OCI-M2 (cell line): ENCODE measurements around the gene NCBP1.
"Not testable (repeated sequence)": the region's sequence is repeated elsewhere in the genome, so short reads cannot be mapped to it uniquely, and the experiment has no call there.

Experiments used
- DNase-seq: peaks from one replicate; lab custom pipeline; 2025; ENCODE audit not compliant: unreplicated experiment; lab: John Stamatoyannopoulos, UW

The NCBP1 gene

DNA sequence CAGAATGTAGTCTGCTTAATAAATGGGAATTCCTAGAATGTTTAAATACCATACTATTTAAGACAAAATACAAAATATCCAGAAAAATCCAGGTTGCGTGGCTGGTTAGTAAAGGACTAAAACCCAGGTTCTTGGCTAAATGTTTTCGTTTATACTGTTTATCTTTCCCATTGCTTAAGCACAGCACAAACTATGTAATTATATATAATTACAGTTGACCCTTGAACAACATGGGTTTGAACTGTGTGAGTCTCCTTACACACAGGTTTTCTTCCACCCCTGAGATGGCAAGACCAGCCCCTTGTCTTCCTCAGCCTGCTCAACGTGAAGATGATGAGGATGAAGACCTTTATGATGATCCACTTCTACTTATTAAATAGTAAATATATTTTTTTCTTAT is 38.8 kb downstream of the NCBP1 start:
- no peak for DNase-seq

DNA sequence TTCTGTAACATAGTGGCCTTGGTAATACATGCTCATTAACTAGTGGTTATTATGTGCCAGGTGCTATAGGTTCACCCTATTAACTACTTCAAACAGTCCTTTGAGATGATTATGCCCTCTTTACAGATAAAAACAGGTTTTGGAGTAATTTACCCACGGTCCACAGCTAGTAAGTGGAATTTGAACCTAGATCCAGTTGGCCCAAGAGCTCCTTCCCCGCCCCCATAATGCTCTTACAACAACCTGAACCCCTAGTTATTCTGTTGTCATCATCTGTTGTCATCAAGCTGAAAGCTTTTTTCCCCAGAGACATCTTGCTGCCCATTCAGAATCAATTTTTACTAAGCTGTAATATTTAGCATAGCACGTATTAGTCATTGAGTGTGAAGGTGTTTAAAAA is 40.3 kb downstream of the NCBP1 start:
- no peak for DNase-seq

DNA sequence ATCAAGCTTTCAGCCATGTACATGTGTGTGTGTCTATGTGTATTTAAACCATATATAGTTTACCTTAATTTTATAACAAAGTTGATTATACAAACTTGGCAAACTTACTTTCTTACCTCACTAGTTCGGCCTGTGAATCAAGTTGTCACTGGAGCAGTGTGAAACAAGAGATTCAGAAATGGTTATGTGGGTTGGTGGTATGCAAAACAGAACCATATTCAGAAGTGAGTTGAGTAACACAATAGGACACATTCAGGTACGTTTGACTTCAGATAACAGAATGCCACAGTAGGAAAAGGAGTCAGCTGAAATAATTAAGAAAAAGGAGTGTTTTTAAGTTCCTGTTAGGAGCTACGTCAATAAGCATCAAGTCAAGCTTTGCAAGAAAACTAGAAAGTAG is 42.0 kb downstream of the NCBP1 start:
- DNase-seq = no peak

DNA sequence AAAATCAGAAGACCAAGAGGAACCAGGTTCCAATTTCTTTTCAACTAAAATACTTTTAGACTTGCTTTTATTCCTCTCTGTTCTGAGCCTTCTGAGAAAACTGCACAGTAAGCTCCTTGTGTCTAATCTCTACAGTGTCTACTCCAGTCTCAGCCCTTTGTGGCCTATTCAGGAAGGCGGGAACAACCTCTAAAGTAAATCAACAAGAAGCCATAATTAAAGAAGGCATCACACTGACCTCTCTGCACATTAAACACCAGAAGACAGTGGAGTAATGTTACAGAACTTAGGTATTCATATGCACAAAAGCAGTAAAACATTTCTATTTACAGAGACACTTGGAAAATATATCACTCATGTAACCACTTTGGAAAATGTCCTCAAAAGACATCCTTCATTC is 48.6 kb downstream of the NCBP1 start:
- no peak for DNase-seq

DNA sequence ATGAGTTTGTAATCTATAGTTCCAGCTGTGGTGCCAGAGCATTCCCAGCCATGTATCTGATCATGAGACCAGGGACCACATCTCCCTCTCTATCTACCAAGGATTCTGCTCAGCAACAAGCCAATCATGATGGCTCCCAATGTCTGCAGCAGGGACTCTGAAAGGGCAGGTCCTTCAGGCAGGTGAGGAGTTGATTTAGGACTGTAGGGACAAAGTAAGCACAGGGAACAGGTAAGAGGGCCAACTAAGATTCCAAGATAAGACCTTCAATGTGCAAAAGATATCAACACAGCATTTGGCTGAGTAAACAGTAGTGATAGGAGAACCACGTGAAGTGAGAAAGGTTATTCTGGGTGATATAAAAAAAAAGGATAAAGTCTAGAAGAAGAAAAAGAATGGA is 55.0 kb downstream of the NCBP1 start:
- DNase-seq = no peak

DNA sequence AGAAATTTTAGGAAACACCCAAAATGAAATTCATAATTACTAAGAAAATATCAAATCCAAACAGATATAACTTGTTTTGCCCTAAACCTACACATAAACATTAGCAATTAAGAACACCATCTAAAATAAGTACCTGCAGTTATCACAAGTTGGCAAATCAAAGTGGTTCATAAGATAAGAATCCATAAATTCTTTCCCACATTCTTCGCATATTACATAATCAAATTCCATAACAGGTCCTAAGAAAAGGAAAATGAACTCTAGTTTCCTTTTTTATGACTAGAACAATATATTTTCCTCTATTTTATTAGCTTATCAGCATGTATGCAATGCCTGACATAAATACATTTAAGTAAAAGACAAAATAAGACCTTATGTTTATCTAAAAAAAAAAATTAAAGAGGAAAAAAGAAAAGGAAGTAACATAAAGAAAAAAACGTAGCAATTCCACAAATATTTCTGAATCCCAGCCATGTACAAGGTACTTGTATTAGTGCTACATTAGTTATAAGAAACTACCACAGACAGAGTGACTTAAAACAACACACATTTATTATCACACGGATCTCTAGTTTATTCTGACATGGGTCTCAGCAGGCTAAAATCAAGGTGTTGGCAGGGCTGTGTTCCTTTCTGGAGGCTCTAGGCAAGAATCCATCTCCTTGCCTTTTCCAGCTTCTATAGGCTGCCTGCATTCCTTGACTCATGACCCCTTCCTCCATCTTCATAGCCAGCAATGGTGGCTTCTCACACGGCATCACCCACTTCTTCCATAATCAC is 56.0 kb downstream of the NCBP1 start:
- DNase-seq = no peak

DNA sequence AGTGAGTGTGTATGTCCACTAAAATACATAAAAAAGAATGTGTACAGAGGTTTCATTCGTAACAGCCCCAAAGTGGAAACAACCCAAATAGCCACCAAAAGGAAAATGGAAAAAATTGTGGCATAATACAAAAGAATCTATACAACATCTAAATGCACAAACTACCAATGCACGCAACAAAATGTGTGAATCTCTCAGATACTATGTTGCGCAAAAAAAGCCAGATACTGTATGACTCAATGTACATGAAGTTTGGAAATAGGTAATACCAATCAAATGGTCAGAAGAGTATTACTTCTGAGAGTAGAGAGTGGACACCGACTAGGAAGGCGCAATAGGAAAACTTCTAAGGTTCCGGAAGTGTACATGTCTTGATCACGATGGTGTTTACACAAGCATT is 61.1 kb downstream of the NCBP1 start:
- DNase-seq = no peak

DNA sequence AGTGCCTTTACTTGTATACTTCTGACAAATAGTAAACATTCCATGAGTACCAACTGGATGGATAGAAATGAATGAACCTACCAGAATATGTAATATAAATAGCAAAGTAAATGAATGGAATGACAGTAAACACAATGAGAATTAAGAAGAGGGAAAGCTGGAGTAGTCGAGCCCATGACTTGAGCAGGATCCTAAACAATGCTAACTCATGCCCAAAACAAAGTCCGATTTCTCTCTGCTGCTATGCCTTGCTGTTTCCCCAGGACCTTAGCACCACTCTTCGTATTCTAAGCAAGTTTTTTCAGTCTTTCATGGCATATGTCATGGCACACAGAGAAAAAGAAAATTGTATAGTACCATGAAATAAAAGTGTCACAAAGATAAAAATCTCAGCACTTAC is 61.8 kb downstream of the NCBP1 start:
- DNase-seq = no peak

DNA sequence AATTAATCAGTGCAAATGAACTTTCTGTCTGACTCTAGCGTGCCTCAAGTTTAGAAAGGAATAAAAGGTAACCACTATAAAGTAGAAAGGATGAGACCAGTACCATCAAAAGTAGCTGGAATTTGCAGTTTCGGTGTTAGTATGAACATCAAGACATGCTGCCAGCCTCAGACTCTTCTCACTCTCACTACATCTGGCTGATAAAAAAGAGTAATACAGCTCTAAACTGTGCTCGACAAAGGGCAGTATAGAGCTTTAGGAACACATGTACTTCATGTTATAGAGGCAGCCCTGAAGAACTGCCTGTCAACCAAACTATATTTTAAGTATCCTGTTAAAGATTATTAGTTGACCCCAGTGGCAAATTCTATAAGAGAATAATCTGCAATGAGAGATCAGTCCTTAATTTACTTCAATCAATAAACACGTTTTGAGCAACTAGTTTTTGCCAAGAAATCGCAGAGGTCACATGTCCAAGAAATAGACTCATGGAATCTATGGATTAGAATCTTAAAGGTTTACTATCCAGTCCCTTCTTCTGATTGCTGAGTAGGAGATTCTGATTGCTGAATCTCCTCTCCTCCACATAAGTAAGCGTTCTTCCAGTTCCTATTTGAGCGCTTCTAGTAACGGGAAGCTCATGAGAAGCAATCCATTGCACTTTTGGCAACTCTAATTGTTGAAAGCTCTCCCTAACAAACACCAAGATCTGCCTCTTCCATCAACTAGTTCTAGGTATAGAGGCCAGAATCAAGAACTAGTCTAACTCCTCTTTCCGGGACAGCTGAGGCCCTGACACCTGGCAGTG is 62.6 kb downstream of the NCBP1 start:
- no peak for DNase-seq

DNA sequence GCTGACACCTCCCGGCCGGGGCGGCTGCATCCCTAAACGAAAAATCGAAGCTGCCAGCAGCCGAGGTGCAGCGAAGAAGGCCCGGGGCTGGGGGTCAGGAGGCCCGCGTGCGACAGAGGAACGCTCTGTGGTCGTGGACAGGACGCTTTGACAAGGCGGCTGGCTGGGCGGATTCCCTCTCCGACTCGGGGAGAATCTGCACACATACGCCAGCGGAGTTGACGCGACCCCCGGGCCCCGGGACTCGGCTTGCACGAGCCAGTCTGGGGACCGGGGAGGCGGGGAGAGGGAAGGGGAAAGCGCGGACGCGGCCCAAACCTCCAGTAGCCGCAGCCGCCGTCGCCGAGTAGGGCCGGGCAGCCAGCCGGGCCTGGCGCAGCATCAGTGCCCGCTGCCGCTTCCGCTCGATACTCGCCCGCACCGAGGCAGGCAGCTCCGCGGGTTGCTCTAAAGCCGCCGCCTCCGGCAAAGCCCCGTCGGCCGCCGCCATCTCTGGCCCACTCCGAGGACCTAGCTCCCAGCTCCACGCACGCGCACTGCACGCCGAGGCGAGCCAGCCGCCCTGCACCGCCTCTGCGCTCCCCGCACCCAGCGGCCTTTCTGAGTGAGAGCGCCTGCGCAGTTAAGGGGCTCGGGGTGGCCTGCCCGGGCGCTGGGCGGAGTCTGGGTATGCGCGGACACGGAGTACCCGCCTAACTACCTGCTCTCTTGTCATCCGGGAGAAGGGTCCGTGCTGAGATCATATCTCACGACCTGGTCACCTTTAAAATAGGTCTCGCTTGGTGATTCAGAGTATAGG is 63.4 kb downstream of the NCBP1 start, which contains the start of gene XPA:
Gene XPA, minus strand, starts transcription at position 538 of the 799 bp plus-strand sequence. Its CDS starts 48 bp downstream, at position 490.
- DNase-seq = peak; percentile 74

DNA sequence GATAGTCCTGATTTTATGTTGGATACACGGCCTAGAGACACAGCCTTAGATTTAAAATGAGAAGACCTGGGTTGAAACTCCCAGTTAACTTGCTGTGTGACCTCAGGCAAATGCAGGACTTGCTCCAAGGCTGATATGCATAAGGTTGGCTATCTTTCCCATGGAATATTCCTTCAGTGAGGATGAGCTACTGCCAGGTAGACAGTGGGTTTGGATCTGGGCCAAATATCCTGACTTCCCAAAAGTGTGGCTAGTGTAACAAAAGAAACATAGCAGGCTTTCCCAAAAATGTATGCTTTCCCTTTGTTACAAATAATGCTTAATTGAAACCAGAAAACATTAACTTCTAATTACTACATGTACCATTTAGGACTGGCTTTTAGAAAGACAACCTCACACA is 64.2 kb downstream of the NCBP1 start:
- DNase-seq = no peak

DNA sequence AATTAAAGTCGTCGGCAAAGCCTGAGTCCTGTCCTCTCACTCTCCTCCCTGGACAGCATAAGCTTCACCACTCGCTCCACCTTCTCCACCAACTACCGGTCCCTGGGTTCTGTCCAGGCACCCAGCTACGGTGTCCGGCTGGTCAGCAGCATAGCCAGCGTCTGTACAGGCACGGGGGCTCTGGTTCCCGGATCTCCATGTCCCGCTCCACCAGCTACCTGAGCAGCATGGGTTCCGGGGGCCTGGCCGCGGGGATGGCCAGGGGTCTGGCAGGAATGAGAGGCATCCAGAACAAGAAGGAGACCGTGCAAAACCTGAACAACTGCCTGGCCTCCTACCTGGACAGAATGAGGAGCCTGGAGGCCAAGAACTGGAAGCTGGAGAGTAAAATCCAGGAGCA is 65.2 kb downstream of the NCBP1 start:
- DNase-seq = no peak

DNA sequence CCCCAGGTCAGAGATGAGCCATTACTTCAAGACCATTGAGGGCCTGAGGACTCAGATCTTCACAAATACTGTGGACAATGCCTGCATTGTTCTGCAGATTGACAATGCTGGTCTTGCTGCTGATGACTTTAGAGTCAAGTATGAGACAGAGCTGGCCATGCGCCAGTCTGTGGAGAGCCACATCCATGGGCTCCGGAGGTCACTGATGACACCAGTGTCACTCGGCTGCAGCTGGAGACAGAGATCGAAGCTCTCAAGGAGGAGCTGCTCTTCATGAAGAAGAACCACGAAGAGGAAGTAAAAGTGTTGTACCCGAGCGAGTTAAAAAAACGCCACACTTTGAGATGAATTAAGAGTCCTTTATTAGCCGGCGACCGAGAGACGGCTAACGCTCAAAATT is 65.7 kb downstream of the NCBP1 start:
- not testable (repeated sequence) for DNase-seq

DNA sequence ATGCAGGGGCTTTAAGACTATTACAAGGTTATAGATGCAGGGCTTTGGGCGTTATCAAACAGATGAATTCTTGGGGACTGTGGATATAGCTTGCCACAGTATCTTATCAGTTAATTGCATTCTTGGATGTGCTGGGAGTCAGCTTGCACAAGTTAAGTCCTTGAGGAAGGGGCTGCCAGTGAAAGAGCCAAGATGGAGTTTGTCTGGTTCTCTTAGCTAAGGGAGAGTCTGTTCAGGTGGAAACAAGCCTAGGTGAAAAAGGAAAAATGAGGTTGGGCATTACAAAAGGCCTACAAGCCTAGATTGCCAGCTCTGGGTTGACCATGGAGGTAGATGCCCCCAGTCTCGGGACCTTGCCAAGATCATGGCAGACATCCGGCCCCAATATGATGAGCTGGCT is 66.2 kb downstream of the NCBP1 start:
- DNase-seq = not testable (repeated sequence)

DNA sequence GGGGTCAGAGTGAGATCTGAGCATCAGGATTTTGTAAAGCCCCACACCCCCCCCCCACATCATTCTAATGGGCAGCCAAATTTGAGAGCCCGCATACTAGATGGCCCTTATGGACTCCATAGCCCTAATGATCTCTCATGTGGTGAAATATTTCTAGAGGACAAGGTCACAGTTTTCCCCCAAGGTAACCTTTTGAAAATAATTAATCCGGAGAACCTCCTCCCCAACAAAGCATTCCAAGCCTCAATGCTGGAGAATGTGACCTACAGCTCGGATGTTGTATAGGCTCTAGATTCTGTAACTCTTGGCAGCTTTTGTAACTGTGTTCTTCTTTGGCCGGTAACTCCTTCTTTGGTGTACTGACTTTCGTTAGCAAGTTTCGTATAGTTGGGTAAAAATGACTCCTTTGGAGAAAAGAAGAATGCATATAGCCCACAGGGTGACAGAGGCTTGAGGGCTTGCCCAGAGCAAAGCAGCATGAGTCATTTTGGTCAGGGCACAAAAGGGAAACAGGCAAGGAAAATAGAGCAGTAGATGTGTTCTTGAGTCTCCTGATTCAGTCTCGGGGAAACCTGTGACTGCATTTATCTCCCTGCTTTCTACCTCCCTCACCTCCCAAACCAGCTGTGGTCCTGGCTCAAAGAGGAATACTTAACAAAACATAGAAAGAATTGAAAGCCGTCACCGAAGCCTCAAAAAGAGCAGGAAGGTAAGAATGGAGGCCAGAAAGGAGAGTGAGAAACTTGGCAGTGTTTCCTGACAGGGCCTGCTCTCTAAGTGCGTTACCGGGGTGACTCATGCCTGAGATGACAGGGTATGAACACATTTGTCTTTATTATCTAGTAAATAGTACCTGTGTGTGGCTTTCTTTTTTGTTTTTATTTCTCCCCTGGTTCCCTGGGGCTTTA is 70.1 kb downstream of the NCBP1 start:
- DNase-seq = no peak

DNA sequence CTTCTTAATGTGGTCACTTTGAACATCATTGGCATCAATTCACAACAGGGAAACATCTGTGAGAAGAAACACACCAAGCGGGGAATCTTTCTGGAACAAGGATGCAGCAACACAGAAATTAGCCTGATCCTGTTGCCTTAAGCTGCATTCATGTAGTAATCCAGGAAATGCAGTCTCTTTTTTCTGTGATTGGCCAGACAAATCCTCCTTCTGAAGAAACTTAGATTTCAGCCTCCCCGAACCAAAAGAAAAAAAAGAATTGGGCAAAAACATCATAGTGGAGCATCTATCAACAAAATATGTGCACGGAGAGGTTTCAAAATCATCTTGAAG is 70.7 kb downstream of the NCBP1 start:
- no peak for DNase-seq

DNA sequence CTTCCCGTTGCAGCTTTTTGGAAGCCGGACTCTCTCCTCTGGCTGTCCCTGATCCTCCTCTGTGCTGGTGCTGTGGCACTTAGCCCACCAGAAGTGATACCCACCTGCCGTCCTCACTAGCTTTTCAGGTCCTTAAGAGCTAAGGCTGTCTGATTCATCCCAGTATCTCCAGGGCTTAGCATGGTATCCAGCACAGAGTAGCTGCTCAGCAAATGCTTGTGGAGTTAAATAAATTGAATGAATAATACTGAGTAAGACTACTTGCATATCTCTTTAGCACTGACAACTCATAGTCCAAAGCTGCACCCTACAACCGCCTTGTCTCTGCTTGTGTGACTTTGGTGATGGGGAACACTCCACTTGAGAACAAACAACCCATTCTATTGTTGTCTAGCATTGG is 71.2 kb downstream of the NCBP1 start:
- no peak for DNase-seq

DNA sequence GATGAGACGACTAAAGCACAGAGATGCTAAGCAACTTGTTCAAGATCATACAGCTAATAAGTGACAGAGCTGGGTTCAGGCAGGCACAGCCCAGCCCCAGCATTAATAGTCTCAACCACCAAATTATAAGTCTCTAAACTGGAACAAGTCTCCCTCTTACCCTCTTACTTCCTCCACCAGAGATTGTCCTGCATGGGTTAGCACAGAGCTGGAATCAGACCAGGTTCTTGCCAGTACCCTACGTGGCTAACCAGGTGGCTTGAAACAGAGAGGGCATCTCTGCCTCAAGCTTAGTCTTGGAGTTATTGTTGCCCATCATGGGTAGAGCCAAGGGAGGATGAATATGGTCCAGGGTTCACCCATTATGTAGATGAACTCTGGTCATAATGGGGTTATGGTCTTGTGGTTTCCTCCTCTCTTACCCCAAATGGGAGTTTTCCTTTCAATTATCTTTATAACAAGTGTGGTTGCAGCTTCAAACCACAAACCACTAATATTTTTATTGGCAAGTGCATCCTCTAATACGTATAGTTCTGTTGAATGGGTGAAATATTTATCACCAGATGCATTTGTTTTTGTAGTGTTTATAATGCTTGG is 71.8 kb downstream of the NCBP1 start:
- no peak for DNase-seq

DNA sequence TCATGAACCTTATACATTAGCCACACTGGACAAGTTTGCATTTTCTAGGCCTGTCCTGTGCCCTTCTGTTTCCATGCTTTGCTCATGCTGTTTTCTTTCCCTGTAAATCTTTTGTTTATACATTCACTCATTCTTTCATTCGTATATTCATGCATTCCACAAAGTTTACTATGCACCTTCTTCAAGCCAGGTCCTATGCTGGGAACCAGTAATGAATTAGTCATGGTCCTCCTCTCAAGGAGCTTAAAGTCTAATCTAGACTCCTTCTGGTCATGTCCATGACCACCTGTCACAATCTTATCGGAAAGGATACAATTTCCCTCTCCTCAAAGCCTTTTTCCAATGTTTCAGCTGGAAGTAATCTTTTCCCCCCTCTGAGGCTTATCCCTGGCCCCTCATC is 72.6 kb downstream of the NCBP1 start:
- no peak for DNase-seq
